ENCODE measurements around the gene CPZ.

The CPZ gene

DNA sequence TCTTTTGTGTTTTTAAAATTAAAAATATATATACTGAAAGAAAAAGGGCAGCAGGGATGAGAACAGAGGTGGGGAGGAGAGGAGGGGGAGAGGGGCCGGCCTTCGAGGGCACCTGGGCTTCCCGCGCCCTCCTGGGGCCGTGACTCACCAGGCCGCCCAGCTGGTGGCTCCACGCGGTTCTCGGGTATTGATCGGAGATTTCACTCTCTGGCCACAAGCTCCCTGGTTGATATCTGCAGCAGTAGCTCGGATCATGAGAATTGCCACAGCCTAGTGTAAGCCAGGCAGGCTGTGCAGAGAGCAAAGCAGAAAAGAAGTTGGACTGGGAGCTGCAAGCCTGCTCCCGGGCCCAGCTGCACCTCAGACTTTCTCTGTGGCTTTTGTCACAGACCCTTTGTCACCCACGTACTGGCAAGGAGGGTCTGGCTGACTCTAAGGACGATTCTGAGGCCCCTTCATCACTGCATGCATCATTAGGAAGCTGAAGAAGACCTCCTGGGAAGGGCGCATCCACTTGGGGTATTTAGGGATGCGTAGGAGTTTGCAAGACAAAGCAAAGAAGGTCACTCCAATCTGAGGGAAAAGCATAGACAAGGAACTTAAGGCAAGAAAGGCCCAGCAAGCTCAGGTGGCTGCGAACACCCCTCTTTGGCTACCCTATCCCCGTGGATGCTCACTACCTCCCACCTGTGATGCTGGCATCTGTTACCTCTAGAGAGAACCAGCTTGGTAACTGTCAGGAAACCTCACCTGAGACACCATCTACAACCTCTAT lies 71.7 kb downstream of the CPZ start:
- TF ChIP-seq YY1 (IDR thresholded peaks at IDR 0.05; ENCODE audit: low read depth) (no peak), FOXM1 (IDR thresholded peaks at IDR 0.05; ENCODE audit: borderline replicate concordance, low read depth) (no peak)

DNA sequence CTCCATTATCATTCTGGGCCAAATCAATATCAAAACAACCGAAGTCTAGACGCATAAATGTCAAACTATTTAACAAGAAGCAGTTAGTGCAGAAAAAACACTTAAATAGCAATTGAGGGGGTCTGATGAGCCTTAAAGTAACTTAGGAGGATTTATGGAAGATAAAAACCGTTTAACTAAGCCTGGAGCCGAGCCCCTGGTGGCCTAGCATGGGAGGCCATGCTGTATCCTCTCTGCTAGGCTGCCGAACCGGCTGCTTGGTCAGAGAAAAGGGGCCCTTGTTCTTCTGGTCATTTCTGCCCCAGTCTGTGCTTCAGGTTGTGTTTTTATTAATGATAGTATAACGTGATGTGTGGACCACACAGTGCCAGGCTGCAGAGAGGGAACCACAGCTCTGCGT lies 72.4 kb downstream of the CPZ start:
- TF ChIP-seq EP300 (IDR thresholded peaks at IDR 0.05; ENCODE audit: borderline replicate concordance) (no peak), TAF1 (IDR thresholded peaks at IDR 0.05; ENCODE audit: low read depth) (no peak), TCF12 (IDR thresholded peaks at IDR 0.05; ENCODE audit: low read depth) (no peak), NFIC (IDR thresholded peaks at IDR 0.05) (no peak), RAD21 (IDR thresholded peaks at IDR 0.05; ENCODE audit: low read depth) (no peak), EGR1 (IDR thresholded peaks at IDR 0.05) (no peak), CREB1 (IDR thresholded peaks at IDR 0.05; ENCODE audit: low read depth) (no peak), CEBPB (IDR thresholded peaks at IDR 0.05) (no peak), ZBTB7A (IDR thresholded peaks at IDR 0.05; ENCODE audit: low read depth) (no peak), TEAD4 (IDR thresholded peaks at IDR 0.05) (no peak), FOXM1 (IDR thresholded peaks at IDR 0.05; ENCODE audit: borderline replicate concordance, low read depth) (no peak), YY1 (IDR thresholded peaks at IDR 0.05; ENCODE audit: low read depth) (no peak)
- TF ChIP-seq, protein P1, sequence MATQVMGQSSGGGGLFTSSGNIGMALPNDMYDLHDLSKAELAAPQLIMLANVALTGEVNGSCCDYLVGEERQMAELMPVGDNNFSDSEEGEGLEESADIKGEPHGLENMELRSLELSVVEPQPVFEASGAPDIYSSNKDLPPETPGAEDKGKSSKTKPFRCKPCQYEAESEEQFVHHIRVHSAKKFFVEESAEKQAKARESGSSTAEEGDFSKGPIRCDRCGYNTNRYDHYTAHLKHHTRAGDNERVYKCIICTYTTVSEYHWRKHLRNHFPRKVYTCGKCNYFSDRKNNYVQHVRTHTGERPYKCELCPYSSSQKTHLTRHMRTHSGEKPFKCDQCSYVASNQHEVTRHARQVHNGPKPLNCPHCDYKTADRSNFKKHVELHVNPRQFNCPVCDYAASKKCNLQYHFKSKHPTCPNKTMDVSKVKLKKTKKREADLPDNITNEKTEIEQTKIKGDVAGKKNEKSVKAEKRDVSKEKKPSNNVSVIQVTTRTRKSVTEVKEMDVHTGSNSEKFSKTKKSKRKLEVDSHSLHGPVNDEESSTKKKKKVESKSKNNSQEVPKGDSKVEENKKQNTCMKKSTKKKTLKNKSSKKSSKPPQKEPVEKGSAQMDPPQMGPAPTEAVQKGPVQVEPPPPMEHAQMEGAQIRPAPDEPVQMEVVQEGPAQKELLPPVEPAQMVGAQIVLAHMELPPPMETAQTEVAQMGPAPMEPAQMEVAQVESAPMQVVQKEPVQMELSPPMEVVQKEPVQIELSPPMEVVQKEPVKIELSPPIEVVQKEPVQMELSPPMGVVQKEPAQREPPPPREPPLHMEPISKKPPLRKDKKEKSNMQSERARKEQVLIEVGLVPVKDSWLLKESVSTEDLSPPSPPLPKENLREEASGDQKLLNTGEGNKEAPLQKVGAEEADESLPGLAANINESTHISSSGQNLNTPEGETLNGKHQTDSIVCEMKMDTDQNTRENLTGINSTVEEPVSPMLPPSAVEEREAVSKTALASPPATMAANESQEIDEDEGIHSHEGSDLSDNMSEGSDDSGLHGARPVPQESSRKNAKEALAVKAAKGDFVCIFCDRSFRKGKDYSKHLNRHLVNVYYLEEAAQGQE (IDR thresholded peaks at IDR 0.05; ENCODE audit: low read depth) = no peak
- TF ChIP-seq, protein P2, sequence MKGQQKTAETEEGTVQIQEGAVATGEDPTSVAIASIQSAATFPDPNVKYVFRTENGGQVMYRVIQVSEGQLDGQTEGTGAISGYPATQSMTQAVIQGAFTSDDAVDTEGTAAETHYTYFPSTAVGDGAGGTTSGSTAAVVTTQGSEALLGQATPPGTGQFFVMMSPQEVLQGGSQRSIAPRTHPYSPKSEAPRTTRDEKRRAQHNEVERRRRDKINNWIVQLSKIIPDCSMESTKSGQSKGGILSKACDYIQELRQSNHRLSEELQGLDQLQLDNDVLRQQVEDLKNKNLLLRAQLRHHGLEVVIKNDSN (IDR thresholded peaks at IDR 0.05) = no peak
- TF ChIP-seq, protein P3, sequence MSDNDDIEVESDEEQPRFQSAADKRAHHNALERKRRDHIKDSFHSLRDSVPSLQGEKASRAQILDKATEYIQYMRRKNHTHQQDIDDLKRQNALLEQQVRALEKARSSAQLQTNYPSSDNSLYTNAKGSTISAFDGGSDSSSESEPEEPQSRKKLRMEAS (IDR thresholded peaks at IDR 0.05) = no peak

DNA sequence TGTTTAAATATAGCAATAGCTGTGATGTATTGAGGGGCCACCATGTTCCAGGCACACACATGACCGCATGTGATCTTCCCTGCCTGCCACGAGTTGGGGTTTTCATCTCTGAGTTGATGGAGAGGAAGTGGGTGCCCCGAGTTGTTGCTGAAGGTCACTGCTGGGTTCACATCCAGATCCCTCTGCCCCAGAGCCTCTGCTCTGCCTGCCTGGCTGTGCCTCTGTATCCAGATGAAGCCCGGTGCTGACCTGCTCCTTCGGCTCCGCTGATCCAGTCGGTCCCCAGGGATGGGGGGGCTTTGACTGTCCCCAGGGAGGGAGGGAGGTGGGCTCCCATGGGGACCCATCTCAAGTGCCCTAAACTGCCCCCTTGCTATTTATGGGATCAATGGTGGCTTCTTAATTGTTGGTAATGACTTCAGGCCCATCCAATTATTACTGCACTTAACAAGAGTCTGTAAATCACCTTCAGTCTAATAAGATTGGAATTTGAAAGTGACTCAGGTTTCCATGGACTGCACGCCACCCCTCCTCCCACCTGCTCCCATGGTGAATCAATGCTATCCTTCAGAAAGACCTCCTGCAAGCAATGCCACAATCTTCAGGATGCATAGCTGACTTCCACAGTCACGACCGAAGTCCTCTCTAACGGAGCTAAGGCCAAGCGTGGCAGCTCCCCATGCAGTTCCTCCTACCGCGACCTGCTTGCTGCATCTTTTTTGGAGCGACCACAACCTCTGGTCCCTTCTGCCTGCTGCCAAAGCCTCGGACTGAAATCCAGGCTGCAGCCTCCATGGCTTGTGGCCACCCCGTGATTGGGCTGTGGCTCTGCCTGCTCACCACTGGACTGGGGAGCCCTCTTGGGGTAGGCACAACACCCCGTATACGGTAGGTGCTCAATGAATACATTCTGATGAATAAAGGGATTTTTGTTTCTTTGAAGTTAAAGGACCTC lies 73.1 kb downstream of the CPZ start:
- TF ChIP-seq CREB1 (IDR thresholded peaks at IDR 0.05; ENCODE audit: low read depth) (no peak), EGR1 (IDR thresholded peaks at IDR 0.05) (no peak), NFIC (IDR thresholded peaks at IDR 0.05) (no peak), TCF12 (IDR thresholded peaks at IDR 0.05; ENCODE audit: low read depth) (no peak), TEAD4 (IDR thresholded peaks at IDR 0.05) (no peak), EP300 (IDR thresholded peaks at IDR 0.05; ENCODE audit: borderline replicate concordance) (no peak), ZBTB7A (IDR thresholded peaks at IDR 0.05; ENCODE audit: low read depth) (no peak), FOXM1 (IDR thresholded peaks at IDR 0.05; ENCODE audit: borderline replicate concordance, low read depth) (no peak), CEBPB (IDR thresholded peaks at IDR 0.05) (no peak), YY1 (IDR thresholded peaks at IDR 0.05; ENCODE audit: low read depth) (no peak), RAD21 (IDR thresholded peaks at IDR 0.05; ENCODE audit: low read depth) (no peak), TAF1 (IDR thresholded peaks at IDR 0.05; ENCODE audit: low read depth) (no peak)
- TF ChIP-seq, protein P3 (IDR thresholded peaks at IDR 0.05) = no peak
- TF ChIP-seq, protein P2 (IDR thresholded peaks at IDR 0.05) = no peak
- TF ChIP-seq, protein P1 (IDR thresholded peaks at IDR 0.05; ENCODE audit: low read depth) = no peak

DNA sequence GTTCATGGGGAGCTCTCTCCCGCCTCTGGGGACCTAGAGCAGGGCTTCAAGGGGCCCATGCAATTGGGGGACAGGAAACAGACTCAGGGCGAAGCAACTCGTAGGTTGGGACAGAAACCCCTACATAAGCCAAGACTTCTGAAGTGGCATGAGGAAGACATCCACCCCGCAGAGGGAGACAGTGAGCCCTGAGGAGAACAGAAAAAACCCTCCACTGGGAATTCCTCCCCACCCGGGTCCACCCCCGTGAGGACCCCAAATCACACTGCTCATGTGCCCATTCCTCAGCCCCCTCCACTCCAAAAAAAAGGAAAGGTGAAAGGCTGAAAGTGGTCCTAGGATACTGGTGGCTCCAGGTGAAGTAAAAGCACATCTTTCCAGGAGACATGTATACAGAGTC lies 74.0 kb downstream of the CPZ start:
- TF ChIP-seq YY1 (IDR thresholded peaks at IDR 0.05; ENCODE audit: low read depth) (no peak), EP300 (IDR thresholded peaks at IDR 0.05; ENCODE audit: borderline replicate concordance) (no peak), TEAD4 (IDR thresholded peaks at IDR 0.05) (no peak), TAF1 (IDR thresholded peaks at IDR 0.05; ENCODE audit: low read depth) (no peak), CREB1 (IDR thresholded peaks at IDR 0.05; ENCODE audit: low read depth) (no peak), ZBTB7A (IDR thresholded peaks at IDR 0.05; ENCODE audit: low read depth) (no peak), RAD21 (IDR thresholded peaks at IDR 0.05; ENCODE audit: low read depth) (no peak), EGR1 (IDR thresholded peaks at IDR 0.05) (no peak)
- TF ChIP-seq, protein P2 (IDR thresholded peaks at IDR 0.05) = no peak

All from Ishikawa (cell line).